AG04450 (cell line): ENCODE results near the gene SLC35A2. TPM values are rescaled to one million over a fixed set of nuclear protein-coding genes. Genes with fewer than 3 reads are reported as not detected.
A peak's percentile ranks its signal among the peaks of the same experiment; 100 is the strongest.

Experiments
- CTCF ChIA-PET: fragments of 300-600, 350-600 bp; formaldehyde crosslinking; extraction: SDS; loops from one replicate; lab custom pipeline; 2022; ENCODE audit warnings: antibody characterized with exemption, inconsistent platforms; lab: Charles Lee
- POLR2A ChIA-PET: fragments of 350-600 bp; formaldehyde crosslinking; extraction: SDS; loops from one replicate; lab custom pipeline; 2021; ENCODE audit warnings: antibody characterized with exemption, inconsistent platforms; lab: Yijun Ruan, JAX
- DNase-seq: peaks from one replicate; pipeline ENCODE4 v3.0.0-alpha.2; 2011; ENCODE audit warnings: low read depth, low spot score
- H3K27ac ChIP-seq: one replicate; pipeline ENCODE4 v1.5.1; 2012; ENCODE audit warnings: low read depth, low read length, control low read depth
- H3K27me3 ChIP-seq: one replicate; pipeline ENCODE4 v1.6.0; 2012; ENCODE audit warnings: low read length; ENCODE audit not compliant: control insufficient read depth, insufficient read depth
- H3K4me3 ChIP-seq: 2 replicates; pipeline ENCODE4 v1.5.1; 2011; ENCODE audit warnings: mild to moderate bottlenecking, low read depth, low read length, control low read depth
- H3K9me3 ChIP-seq: 2 replicates; pipeline ENCODE4 v1.5.1; 2012; ENCODE audit warnings: low read length; ENCODE audit not compliant: control insufficient read depth, insufficient read depth
- CTCF ChIP-seq: IDR thresholded peaks from 2 replicates; pipeline ENCODE4 v1.5.1; 2011; ENCODE audit warnings: low read depth, low read length, control low read depth, inconsistent platforms
- polyA plus RNA-seq: library from polyadenylated mRNA; depleted of rRNA; stranded (reverse); fragments of >200 nt; gene quantifications from 2 replicates; pipeline ENCODE4 v1.2.3, GENCODE V29; 2011

Gene SLC35A2
- polyA plus RNA-seq, 1 experiment: 39.2 TPM

GRCh38 chrX:48899078-48899410, 12.4 kb downstream of the SLC35A2 start:
- no peak for DNase-seq
- Histone ChIP-seq H3K4me3 (no peak overlapping the region), H3K9me3 (no peaks in the 10 kb centered on the region; the same call in 1 of the 2 replicates), H3K27ac (no peak overlapping the region), H3K27me3 (no peaks in the 10 kb centered on the region)
- CTCF ChIA-PET: interaction anchor here (0.6 kb wide), 1 partner anchor 46 kb away, joined by 6 read pairs; no protein-coding TSS in a partner anchor
- TF ChIP-seq CTCF: no peak
- POLR2A ChIA-PET: no interaction called here

- CTCF ChIA-PET: no interaction called here
These were observed 13.7 kb downstream of the SLC35A2 start, which contains the start of the genes PQBP1 and TIMM17B for GRCh38 chrX:48897625-48898306. Gene PQBP1, plus strand, starts transcription at chrX:48897930. Its CDS starts 580 bp downstream, at chrX:48898510. Gene TIMM17B, minus strand, starts transcription at chrX:48897768. Its CDS starts 19 bp downstream, at chrX:48897749.

GRCh38 chrX:48897157-48897624, 14.3 kb downstream of the SLC35A2 start:
- H3K9me3 ChIP-seq: no peaks in the 10 kb centered on the region; the same call in 1 of the 2 replicates
- H3K4me3 ChIP-seq: peak overlapping the region; percentile 80
- DNase-seq: no peak
- ChIA-PET CTCF (no interaction called here), POLR2A (interaction anchor here (0.6 to 1.8 kb wide), 12 partner anchors 13 to 306 kb away, joined by 3 to 11 read pairs (median 4); partner anchors contain the start of genes HDAC6, SLC35A2, SUV39H1 and TFE3)
- H3K27ac ChIP-seq: peak overlapping the region; percentile 91
- no peak for TF ChIP-seq CTCF
- no peaks in the 10 kb centered on the region for H3K27me3 ChIP-seq

More at GRCh38 chrX:48897625-48898306, 13.7 kb downstream of the SLC35A2 start, which contains the start of the genes PQBP1 and TIMM17B:
- DNase-seq: peak; percentile 88
- peak within 1 kb of the TSS; percentile 80 for H3K4me3 ChIP-seq
- no peak for TF ChIP-seq CTCF
- H3K27ac ChIP-seq: peak within 1 kb of the TSS; percentile 91
- H3K9me3 ChIP-seq: no peaks in the 10 kb centered on the region; the same call in 1 of the 2 replicates
- H3K27me3 ChIP-seq: no peaks in the 10 kb centered on the region
- POLR2A ChIA-PET: interaction anchor here (0.6 to 1.8 kb wide), 14 partner anchors 12 to 307 kb away, joined by 3 to 11 read pairs (median 4); partner anchors contain the start of genes HDAC6, SLC35A2, SUV39H1 and TFE3

GRCh38 chrX:48896611-48897011, 14.8 kb downstream of the SLC35A2 start:
- no peak for DNase-seq
- Histone ChIP-seq H3K27ac (peak overlapping the region; percentile 91), H3K9me3 (no peaks in the 10 kb centered on the region; the same call in 1 of the 2 replicates), H3K27me3 (no peaks in the 10 kb centered on the region), H3K4me3 (peak overlapping the region; percentile 80)
- no peak for TF ChIP-seq CTCF
- ChIA-PET POLR2A (interaction anchor here (1.4 kb wide), 1 partner anchor 147 kb away, joined by 8 read pairs; the partner anchor contains the start of gene TFE3), CTCF (no interaction called here)

- CTCF ChIA-PET: no interaction called here
- H3K27ac ChIP-seq: no peak overlapping the region
- no peak for DNase-seq
- no peak overlapping the region for H3K4me3 ChIP-seq
- TF ChIP-seq CTCF: no peak
- no peaks in the 10 kb centered on the region for H3K27me3 ChIP-seq
- POLR2A ChIA-PET: no interaction called here
- H3K9me3 ChIP-seq: no peaks in the 10 kb centered on the region; the same call in 1 of the 2 replicates
These were observed 16.6 kb downstream of the SLC35A2 start for GRCh38 chrX:48894891-48895290.
